GM19455 (cell line): Measurements from ENCODE around the gene KDELR1.
A peak's percentile ranks its signal among the peaks of the same experiment; 100 is the strongest.
"Not testable (repeated sequence)": the region's sequence is repeated elsewhere in the genome, so short reads cannot be mapped to it uniquely, and the experiment has no call there.

Experiments used
- ATAC-seq: cut with Tn5 transposase; IDR thresholded peaks from one replicate; pipeline ENCODE4 v1.9.1; 2021; ENCODE audit not compliant: unreplicated experiment

KDELR1 gene

GRCh38 chr19:48371771-48372170 lies 19.6 kb downstream of the KDELR1 start:
- ATAC-seq: not testable (repeated sequence)

- no peak for ATAC-seq
Measured at GRCh38 chr19:48371367-48371766, 20.0 kb downstream of the KDELR1 start.

GRCh38 chr19:48370955-48371354 lies 20.4 kb downstream of the KDELR1 start:
- ATAC-seq: no peak

- ATAC-seq: no peak
Measured at GRCh38 chr19:48368936-48369335, 22.4 kb downstream of the KDELR1 start.

GRCh38 chr19:48367855-48368254 lies 23.5 kb downstream of the KDELR1 start:
- ATAC-seq: no peak

- ATAC-seq: no peak
Measured at GRCh38 chr19:48365602-48366001, 25.7 kb downstream of the KDELR1 start.

DNA sequence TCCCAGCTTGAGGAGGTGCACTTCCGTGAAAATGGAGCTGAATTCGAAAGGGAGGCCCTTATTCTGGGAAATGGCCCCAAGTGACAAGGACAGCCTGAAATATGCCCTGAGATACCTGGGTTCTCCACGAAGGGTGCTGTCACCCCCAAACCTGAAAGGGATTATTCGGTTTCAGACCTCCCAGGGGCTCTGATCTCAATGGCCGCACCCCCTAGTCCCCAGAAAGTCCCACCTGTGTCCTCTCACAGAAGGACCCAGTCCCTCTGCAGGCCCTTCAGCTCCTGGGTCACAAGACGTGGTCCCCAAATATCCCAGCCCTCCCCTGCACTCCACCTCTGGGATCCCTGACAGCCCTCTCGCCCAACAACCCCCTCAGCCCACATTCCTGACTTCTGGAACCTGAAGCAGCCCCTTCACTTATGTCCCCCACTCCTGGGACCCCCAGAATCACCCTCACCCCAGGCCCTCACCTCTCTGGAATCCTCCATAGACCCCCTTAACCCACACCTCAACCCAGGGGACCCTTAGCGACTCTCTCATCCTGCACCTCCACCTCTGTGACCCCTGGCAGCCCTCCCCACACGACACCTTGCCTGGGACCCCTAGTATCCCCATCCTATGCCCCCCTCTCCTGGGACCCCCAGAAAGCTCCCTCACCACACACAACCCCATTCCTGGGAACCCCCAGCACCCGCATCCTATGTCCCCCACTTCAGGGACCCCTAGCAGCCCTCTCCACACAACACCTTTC lies 26.6 kb downstream of the KDELR1 start:
- no peak for ATAC-seq

- peak; percentile 71 for ATAC-seq
Measured at GRCh38 chr19:48363810-48364597, 27.3 kb downstream of the KDELR1 start, which contains the start of the genes SYNGR4 and TMEM143. Gene SYNGR4, plus strand, starts transcription at chr19:48364367. Its CDS starts 1,476 bp downstream, at chr19:48365843. Gene TMEM143, minus strand, starts transcription at chr19:48363940. Its CDS starts 20 bp downstream, at chr19:48363920.

DNA sequence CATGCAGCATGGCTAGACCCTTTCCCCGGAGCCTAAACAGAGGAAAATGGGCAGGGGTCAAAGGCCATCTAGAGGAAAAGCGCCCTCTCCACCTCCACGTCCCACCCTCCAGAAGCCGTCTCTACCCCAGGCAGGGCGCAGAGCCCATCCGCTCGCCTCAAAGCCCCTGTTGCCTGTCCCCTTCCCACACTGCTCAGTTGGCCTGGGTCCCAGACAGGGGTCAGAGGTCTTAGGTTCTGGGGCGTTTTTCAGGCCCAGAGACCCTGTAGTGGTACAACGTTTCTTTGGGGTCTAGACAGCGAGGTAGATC lies 27.9 kb downstream of the KDELR1 start:
- ATAC-seq: peak; percentile 12

GRCh38 chr19:48362716-48363499 lies 28.4 kb downstream of the KDELR1 start:
- ATAC-seq: peak; percentile 54

GRCh38 chr19:48361912-48362311 lies 29.4 kb downstream of the KDELR1 start:
- ATAC-seq: no peak

GRCh38 chr19:48359123-48359522 lies 32.2 kb downstream of the KDELR1 start:
- no peak for ATAC-seq

DNA sequence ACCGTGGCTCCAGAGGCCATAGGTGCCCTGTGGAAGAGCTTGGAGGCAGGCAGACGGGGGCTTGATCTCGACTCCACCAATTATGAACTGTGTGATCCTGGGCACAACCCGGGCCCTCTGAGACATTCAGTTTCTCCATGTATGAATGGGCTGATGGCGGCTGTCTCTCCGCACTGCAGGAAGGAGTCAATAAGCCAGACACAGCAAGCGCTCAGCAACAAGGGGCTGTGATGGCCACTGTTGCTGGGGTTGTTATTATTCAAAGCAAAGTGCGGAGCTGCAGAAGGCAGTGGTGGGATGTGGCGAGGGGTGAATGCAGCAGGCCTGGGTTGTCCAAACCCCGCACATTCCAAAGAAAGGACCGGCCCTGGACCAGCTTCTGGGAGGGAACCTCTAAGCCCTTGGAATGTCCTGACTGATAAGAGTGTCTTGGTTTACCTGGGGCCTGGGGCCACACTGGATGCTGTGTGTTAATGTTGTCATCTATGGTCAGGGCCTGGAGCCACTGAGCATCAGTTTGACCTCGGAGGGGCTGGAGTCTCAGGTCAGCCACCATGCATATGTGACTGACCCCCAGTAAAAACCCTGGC lies 35.9 kb downstream of the KDELR1 start:
- no peak for ATAC-seq

GRCh38 chr19:48354332-48354992 lies 36.9 kb downstream of the KDELR1 start:
- no peak for ATAC-seq

DNA sequence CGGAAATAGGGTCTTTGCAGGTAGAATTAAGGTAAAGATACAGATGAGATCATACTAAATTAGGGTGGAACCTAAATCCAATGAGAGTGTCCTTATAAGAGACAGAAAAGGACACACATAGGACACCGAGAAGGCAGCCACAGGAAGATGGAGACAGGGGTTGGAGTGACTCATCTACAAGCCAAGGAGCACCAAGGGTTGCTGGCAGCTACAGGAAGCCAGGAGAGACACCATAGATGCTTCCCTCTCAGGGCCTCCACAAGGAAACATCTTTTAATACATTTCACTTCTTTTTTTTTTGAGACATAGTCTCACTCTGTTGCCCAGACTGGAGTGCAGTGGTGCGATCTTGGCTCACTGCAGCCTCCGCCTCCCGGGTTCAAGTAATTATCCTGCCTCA lies 37.7 kb downstream of the KDELR1 start:
- ATAC-seq: no peak

- ATAC-seq: no peak
Measured at GRCh38 chr19:48351341-48351752, 40.0 kb downstream of the KDELR1 start.

DNA sequence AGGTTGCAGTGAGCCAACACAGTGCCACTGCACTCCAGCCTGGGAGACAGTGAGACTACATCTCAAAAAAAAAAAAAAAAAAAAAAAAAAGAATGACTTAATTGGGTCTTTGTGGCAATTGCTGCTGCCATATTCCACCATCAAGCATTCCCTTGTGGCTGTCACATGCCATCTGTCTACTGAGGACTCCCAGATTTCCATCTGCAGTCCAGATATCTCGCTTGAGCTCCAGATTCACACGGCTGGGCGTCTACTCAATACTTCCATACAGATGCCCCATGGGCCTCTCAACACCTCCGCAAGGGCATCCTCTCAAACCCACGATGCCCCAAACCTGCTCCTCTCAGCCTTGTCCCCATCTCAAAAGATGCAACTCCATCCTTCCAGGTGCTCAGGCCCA lies 40.5 kb downstream of the KDELR1 start:
- no peak for ATAC-seq

DNA sequence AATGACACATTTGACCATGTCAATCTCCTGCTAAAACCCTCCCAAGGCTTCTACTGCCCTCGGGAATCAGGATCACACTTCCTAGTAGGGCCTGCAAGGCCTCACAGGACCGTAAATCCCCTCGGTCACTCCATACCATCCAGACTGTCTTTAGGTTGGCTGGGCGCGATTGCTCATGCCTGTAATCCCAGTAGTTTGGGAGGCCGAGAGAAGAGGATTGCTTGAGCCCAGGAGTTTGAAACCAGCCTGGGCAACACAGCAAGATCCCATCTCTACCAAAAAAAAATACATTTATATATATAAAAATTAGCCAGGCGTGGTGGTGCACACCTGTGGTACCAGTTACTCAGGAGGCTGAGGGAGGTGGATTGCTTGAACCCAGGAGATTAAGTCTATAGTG lies 42.6 kb downstream of the KDELR1 start:
- no peak for ATAC-seq

- no peak for ATAC-seq
Measured at GRCh38 chr19:48348045-48348444, 43.3 kb downstream of the KDELR1 start.

GRCh38 chr19:48346191-48346590 lies 45.2 kb downstream of the KDELR1 start:
- ATAC-seq: no peak

DNA sequence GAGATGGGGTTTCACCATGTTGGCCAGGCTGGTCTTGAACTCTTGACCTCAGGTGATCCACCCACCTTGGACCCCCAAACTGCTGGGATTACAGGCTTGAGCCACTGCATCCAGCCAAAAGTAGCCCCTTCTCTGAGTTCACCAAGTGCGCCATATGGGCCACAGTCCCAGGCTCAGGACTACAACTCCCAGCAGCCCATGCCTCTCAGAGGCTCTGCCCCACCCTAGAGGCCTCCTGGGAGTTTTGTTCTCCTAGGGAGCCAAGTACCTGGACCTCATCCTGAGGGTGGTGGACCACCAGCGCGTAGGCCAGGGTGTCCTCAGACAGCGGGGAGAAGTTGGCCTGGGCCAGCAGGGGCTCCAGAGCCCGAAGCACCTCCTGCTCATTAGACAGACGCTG lies 46.5 kb downstream of the KDELR1 start:
- no peak for ATAC-seq
